ENCODE measurements around the gene CROCC.

Gene CROCC

GRCh38 chr1:17017435-17017834 is 95.7 kb downstream of the CROCC start:
- DNase-seq, result no peak

GRCh38 chr1:17018849-17019248 is 97.1 kb downstream of the CROCC start:
- no peak for DNase-seq

- no peak for DNase-seq
Measured at GRCh38 chr1:17020502-17020901, 98.8 kb downstream of the CROCC start.

- no peak for DNase-seq
Measured at GRCh38 chr1:17021896-17022295, 100.2 kb downstream of the CROCC start.
